Measurements from ENCODE around the gene SEMA3F.
A peak's percentile ranks its signal among the peaks of the same experiment; 100 is the strongest.

SEMA3F gene

DNA sequence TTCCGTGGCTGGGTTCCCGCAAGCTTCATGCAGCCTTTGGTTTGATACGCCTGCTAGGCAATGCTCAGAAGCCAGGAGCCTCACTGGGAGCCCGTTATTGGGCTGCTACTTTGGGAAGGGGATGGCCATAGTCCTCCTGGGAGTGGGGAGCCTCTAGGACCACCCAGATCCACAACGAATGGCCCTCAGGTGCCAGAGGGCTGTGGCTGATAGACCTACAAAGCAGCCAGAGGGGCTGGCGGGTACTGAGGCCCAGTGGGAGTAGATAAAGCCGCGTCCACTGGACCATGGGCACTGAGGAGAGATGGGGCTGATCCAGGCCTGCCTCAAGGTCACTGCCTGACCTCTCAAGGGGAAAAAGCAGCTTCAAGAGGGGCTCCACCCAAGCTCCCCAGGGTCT, 37.0 kb downstream of the SEMA3F start:
- DNase-seq (ENCODE audit: low spot score): no peak
- CTCF ChIA-PET: interaction anchor here (0.7 to 2.8 kb wide), 11 partner anchors 11 to 173 kb away, joined by 3 to 14 read pairs (median 3); no protein-coding TSS in a partner anchor
- POLR2A ChIA-PET (ENCODE audit: low non-redundant PET): no interaction called here
- peak overlapping the region; percentile 15; the same call in 1 of the 2 replicates for H3K27ac ChIP-seq
- TF ChIP-seq, protein P1, sequence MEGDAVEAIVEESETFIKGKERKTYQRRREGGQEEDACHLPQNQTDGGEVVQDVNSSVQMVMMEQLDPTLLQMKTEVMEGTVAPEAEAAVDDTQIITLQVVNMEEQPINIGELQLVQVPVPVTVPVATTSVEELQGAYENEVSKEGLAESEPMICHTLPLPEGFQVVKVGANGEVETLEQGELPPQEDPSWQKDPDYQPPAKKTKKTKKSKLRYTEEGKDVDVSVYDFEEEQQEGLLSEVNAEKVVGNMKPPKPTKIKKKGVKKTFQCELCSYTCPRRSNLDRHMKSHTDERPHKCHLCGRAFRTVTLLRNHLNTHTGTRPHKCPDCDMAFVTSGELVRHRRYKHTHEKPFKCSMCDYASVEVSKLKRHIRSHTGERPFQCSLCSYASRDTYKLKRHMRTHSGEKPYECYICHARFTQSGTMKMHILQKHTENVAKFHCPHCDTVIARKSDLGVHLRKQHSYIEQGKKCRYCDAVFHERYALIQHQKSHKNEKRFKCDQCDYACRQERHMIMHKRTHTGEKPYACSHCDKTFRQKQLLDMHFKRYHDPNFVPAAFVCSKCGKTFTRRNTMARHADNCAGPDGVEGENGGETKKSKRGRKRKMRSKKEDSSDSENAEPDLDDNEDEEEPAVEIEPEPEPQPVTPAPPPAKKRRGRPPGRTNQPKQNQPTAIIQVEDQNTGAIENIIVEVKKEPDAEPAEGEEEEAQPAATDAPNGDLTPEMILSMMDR (conservative IDR thresholded peaks at IDR 0.05; ENCODE audit: low read depth): no peak

DNA sequence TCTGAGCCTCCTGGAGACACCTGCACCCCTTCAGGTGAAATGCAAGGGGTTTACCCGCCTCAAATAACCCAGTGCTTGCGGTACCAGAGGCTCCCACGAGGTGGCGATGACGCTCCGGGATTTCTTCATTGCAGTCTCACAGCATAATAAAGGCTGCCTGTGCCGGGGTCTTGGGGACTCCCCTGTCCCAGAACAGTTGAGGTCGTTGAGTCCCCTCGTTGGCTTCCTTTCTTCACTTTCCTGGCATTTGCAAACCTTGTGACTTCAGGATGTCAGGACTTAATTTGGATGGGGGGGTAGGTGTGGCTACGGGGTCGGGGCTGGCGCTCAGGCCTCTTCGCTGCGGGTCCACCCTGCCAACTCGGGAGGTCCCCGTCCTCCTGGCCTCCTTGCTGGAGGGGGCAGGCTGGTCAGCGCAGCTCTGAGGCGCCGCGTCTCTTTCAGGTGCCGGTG, 37.6 kb downstream of the SEMA3F start:
- TF ChIP-seq, protein P1 (conservative IDR thresholded peaks at IDR 0.05; ENCODE audit: low read depth): peak; percentile 92
- DNase-seq (ENCODE audit: low spot score): peak; percentile 63
- H3K27ac ChIP-seq: no peak overlapping the region
- ChIA-PET CTCF (interaction anchor here (0.7 to 4.2 kb wide), 12 partner anchors 11 to 172 kb away, joined by 3 to 45 read pairs (median 4); no protein-coding TSS in a partner anchor), POLR2A (ENCODE audit: low non-redundant PET) (no interaction called here)

DNA sequence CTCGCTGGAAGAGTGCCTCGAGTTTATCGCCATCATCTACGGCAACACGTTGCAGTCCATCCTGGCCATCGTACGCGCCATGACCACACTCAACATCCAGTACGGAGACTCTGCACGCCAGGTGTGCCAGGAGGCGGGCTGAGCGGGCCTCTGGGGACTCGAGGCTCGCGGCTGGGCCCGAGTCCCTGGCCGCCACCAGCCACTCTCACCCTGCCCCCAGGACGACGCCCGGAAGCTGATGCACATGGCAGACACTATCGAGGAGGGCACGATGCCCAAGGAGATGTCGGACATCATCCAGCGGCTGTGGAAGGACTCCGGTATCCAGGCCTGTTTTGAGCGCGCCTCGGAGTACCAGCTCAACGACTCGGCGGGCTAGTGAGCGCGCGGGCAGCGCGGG, 38.2 kb downstream of the SEMA3F start:
- CTCF ChIA-PET: interaction anchor here (1.4 to 4.2 kb wide), 3 partner anchors 24 to 72 kb away, joined by 3 to 45 read pairs (median 8); no protein-coding TSS in a partner anchor

DNA sequence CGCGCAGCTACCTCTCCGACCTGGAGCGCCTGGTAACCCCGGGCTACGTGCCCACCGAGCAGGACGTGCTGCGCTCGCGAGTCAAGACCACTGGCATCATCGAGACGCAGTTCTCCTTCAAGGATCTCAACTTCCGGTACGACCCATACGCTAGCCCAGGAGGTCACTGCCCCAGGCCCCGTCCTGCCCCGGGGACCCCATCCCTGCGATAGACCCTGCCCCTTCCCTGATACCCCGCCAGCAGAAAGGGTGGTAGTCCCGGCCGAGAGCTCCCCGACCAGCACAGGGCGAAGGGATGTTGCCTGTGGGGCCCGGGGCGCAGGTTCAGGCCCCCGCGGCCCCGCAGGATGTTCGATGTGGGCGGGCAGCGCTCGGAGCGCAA, 38.6 kb downstream of the SEMA3F start:
- ChIA-PET CTCF (interaction anchor here (0.9 to 4.2 kb wide), 7 partner anchors 17 to 422 kb away, joined by 3 to 45 read pairs (median 4); no protein-coding TSS in a partner anchor), POLR2A (ENCODE audit: low non-redundant PET) (interaction anchor here (0.9 kb wide), 1 partner anchor 76 kb away, joined by 3 read pairs; no protein-coding TSS in a partner anchor)
- TF ChIP-seq, protein P1 (conservative IDR thresholded peaks at IDR 0.05; ENCODE audit: low read depth): no peak
- no peak overlapping the region for H3K27ac ChIP-seq
- no peak for DNase-seq (ENCODE audit: low spot score)

More for the DNA sequence above, 38.2 kb downstream of the SEMA3F start:
- DNase-seq (ENCODE audit: low spot score): no peak
- H3K27ac ChIP-seq: no peak overlapping the region
- POLR2A ChIA-PET (ENCODE audit: low non-redundant PET): interaction anchor here (0.9 kb wide), 1 partner anchor 76 kb away, joined by 3 read pairs; no protein-coding TSS in a partner anchor
- TF ChIP-seq, protein P1 (conservative IDR thresholded peaks at IDR 0.05; ENCODE audit: low read depth): no peak

DNA sequence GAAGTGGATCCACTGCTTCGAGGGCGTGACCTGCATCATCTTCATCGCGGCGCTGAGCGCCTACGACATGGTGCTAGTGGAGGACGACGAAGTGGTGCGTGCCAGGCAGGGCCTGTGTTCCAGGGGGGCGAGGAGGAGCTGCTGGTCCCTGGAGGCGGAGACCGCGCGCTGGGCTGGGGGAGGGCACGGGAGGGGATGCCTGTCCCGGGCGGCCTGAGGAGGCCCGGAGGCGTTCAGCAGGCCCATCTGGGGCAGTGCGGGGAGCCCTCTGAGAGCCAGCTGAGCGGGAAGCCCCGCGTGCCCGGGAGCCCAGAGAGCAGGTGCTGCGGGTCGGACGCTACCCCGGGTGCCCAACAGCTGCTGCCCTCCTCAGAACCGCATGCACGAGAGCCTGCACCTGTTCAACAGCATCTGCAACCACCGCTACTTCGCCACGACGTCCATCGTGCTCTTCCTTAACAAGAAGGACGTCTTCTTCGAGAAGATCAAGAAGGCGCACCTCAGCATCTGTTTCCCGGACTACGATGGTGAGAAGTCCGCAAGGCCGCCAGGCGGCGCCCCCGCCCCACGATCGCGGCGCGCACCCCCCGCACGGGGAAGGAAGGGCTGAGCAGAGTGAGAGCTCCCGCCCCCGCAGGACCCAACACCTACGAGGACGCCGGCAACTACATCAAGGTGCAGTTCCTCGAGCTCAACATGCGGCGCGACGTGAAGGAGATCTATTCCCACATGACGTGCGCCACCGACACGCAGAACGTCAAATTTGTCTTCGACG, 39.2 kb downstream of the SEMA3F start:
- peak; percentile 58 for DNase-seq (ENCODE audit: low spot score)
- ChIA-PET CTCF (interaction anchor here (0.6 to 4.2 kb wide), 10 partner anchors 10 to 422 kb away, joined by 3 to 45 read pairs (median 3); no protein-coding TSS in a partner anchor), POLR2A (ENCODE audit: low non-redundant PET) (interaction anchor here (0.9 kb wide), 1 partner anchor 75 kb away, joined by 3 read pairs; no protein-coding TSS in a partner anchor)
- H3K27ac ChIP-seq: no peak overlapping the region
- TF ChIP-seq, protein P1 (conservative IDR thresholded peaks at IDR 0.05; ENCODE audit: low read depth): peak; percentile 84

DNA sequence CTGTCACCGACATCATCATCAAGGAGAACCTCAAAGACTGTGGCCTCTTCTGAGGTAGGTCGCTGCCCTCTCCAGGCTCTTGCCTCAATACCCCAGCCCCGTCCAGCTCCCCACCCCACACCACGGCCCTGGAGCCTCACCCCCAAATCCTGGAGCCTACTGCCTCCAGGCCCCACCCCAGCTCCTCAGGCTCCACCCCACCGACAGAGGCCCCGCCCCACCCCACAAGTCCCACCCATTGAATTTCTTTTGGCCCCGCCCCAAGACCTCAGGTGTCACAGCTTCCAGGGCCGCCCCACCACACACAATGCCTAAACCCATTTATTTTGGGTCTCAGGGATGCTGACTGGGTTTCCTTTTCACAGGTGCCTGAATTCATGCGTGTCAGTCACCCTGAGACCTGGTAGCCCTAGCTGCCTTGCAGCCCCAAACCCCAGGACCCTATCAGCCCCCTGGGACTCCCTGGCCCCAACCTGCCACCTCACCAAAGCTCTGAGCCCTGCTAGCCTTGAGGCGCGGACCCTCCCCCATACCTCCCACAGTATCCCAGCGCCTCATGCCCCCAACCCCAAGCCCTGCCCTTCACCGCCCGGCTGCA, 39.9 kb downstream of the SEMA3F start:
- peak; percentile 57 for DNase-seq (ENCODE audit: low spot score)
- TF ChIP-seq, protein P1 (conservative IDR thresholded peaks at IDR 0.05; ENCODE audit: low read depth): no peak
- POLR2A ChIA-PET (ENCODE audit: low non-redundant PET): no interaction called here
- no peak overlapping the region for H3K27ac ChIP-seq
- CTCF ChIA-PET: interaction anchor here (0.6 to 4.2 kb wide), 10 partner anchors 10 to 277 kb away, joined by 3 to 45 read pairs (median 3); no protein-coding TSS in a partner anchor
